Cortex of kidney (tissue), 1 donor: Measurements from ENCODE around the gene CRBN.

Experiments used
- DNase-seq: peaks from one replicate; lab custom pipeline; 2025; lab: John Stamatoyannopoulos, UW

CRBN gene

DNA sequence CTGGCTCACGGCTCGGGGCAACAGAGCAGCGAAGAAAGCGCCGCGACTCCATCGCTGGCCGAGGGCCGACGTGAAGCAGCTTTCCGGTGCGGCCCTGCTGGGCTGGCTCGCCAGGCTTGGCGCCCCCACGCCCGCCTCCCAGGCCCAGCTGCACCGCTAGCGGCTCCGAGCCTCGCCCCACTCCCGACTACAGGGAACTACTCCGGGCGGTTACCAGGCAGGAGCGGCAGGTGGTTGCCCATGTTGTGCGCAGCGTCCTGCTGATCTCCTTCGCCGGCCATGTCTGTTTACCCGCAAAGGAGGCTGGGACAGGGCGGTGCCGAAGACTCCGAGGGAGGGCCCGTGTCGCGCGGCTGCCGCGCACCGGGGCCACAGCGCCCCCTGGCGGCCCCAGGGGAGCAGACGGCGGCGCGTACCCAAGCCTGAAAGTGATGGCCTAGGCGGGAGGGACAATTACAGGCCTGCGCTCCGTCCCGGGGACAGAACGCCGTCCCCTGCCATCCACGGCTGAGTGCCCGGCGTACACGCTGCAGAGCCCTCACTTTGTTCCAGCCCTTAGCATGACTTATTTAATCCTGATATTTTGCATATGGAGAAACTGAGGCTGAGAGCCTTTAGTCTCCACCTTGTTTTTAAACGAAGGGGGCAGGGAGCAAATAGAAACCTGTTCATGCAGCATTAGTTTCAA lies at the start of gene CRBN:
Gene CRBN, minus strand, starts transcription at position 285 of the 688 bp plus-strand sequence. Its CDS starts 4 bp downstream, at position 281.
- DNase-seq: peak; percentile 65

- no peak for DNase-seq
These were observed 48.1 kb upstream of the CRBN start for GRCh38 chr3:3227640-3228039.

DNA sequence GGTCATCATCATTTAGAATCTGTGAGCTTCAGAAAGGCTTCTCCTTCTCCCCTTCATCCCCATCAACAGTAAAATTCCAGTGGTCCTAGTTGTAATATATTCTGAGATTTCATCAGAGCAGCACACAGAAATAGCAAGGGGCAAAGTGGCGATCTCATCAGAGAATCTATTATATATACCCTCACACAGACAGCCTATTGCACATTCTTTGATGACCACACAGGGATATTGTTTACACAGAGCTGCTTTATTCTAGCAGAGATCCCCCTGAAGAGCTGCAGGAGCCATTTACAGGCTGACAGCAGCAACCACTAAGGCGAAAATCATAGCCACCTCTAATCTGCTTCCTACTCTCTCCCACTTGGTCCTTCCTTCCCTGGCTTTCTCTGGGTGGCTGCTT lies 42.0 kb upstream of the CRBN start:
- DNase-seq: no peak

DNA sequence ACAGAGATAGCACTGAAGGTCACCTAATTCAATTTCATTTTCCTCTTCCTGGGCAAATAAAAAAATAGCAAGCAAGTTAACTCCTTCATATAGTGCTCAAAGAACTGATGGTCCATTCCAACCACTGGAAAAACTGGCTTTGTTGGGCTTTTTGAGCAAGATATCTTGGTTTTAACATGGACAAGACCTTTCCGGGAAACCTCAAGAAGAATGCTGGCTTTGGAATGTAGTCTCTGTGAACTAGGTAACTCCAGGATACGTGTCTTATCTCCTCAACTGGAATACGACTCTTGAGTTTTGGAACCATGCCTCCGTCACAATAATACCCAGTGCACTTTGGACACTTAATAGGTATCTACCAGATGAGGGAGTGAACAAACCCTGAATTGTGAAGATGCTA lies 36.9 kb upstream of the CRBN start:
- no peak for DNase-seq

GRCh38 chr3:3212781-3213440 lies 33.4 kb upstream of the CRBN start:
- DNase-seq: no peak

DNA sequence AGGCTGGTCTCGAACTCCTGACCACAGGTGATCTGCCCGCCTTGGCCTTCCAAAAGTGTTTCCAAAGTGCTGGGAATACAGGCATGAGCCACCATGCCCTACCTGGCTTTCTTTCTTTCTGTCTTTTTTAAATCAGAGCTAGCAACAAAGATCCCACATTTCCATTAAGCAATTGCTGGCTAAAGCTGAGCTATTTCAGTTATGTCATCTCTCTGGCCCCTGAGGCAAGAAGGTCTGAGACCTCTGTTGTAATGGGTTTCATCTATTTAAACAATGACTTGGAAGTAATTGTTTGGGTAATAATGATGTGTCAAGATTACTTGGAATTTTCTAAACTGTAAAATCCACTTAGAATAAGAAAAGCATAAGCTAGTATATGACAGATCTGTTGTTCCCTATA lies 30.2 kb upstream of the CRBN start:
- DNase-seq: no peak

DNA sequence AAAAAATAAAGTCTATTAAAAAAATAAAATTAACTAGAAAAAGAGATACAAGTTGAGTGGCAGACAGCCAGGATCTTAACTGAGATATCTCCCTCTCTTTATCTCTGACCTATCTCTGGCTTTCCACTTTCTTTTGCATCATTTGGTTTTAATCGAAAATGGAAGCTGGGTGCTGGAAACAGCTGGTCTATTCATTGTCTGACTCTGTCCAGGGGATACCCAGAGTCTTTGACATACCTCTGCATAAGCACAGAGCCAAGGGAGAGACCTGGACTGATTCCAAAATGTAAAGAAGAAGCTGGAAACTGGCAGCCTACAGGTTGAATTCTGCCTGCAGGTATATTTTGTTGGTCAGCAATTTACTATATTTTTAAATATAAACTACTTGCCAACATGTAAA lies 29.6 kb upstream of the CRBN start:
- no peak for DNase-seq

- no peak for DNase-seq
These were observed 22.1 kb upstream of the CRBN start for GRCh38 chr3:3201611-3202010.

GRCh38 chr3:3200632-3201212 lies 21.2 kb upstream of the CRBN start:
- no peak for DNase-seq

GRCh38 chr3:3199306-3199705 lies 19.8 kb upstream of the CRBN start:
- no peak for DNase-seq

- no peak for DNase-seq
These were observed 16.8 kb upstream of the CRBN start for GRCh38 chr3:3196148-3196861.

GRCh38 chr3:3194861-3195260 lies 15.4 kb upstream of the CRBN start:
- no peak for DNase-seq

DNA sequence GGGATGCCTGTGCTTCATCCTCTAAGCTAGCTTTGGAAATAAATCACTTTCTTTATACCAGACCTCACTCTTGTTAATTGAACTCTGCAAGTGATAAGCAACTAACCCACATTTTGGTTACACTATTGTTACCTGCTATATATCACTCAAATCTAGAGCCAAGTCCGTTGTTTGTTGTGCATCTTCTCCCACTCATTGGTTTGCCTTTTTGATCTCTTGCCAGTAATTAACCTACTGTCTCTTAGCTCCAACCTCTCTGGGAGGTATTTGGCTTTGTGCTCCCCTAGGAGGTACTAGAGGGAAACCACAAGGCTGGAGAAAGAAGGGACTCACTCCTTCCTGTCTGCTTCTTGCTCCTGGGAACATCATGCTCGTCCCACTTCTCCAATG lies 12.8 kb upstream of the CRBN start:
- DNase-seq: no peak

DNA sequence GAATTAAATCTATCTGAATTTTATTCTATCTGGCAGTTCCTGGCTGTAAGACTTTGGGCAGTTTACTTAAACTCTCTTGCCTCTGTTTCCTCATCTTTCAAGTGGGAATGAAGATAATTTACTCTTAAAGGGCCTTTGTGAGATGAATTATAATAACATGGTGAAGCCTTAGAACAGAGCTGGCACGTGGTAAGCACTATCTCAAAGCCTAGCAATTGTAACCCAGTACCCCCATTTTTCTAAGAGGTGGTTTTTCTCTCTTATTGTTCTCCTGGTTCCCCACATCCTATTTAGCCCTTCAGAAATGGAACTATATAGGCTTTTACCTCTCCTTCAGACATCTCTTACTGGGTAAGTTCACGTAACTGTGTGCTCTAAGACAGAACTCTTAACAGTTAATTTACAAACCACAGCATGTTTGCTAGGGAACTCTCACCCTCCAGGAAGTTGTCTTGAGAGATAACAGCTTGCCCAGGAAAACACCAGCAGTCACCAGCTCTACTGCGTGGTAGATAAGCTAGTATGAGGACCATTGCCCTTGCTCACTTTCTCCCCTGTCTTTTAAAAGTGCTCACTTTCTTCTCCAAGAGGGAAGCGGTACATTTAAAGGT lies 12.3 kb upstream of the CRBN start:
- no peak for DNase-seq

GRCh38 chr3:3189961-3190360 lies 10.5 kb upstream of the CRBN start:
- DNase-seq: no peak

- no peak for DNase-seq
These were observed 9.7 kb upstream of the CRBN start for GRCh38 chr3:3189102-3189727.

DNA sequence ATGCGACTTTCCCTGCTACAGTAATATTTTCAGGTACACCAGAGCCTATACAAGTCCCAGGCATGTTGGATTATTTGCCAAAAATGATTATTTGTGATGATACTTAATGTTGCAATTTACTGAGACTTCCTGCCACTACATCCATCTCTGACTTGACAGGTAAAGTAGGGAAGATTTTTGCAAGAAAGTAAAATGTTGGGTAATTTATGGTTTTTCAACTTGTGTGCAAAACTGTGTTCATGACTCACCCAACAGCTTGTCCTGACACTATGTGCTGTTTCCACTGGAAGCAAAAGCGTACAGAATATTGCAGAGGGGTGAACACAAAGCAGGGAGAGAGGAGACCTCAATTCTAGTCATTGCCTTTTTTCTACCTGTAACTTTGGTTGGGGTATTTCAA lies 5.4 kb upstream of the CRBN start:
- no peak for DNase-seq

DNA sequence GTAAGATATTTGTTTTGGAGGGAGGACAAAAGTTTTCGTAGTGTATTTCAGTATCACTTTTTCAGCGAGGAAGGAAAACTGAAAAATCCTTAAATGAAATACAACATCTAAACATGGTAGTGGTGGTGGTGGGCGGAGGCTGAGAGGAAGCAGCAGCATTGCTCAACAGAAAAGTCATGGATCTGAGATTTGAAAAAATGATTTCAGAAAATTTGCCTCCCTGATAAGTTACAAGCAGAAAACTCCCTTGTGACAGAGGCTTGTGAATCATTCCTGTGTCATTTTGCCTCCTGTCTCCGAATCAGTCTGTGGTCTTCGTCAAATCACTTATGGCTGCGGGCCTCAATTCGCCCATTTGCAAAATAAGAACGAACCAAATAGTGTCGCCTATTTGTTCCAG lies 965 bp upstream of the CRBN start:
- no peak for DNase-seq

- DNase-seq: no peak
These were observed 778 bp downstream of the CRBN start for GRCh38 chr3:3178498-3179328.

- DNase-seq: no peak
These were observed 1.5 kb downstream of the CRBN start for GRCh38 chr3:3177861-3178497.

DNA sequence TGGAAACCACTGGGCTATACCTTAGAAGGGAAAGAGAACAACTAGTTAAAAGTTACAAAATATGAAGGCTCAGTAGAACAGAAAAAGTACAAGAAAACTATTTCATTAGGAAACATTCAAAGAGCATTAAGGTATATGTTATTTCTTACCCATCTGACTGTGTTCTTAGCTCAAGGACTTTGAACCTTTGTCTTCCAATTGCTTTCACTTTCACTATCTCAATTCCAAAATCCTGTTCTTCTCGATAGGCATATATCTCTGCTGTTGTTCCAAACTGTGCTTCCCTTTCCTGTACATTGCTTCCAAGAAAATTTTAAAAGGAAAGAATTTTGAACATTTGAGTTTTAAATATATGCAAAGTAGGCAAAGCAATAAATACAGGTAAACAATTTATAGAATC lies 6.9 kb downstream of the CRBN start:
- DNase-seq: no peak
